Measurements from ENCODE around the gene VPS37B. TPM values are rescaled to one million over a fixed set of nuclear protein-coding genes. Genes with fewer than 3 reads are reported as not detected.

Gene VPS37B
- total and polyA plus RNA-seq, 2 donors from 2014 or later = 21.4 to 47.8 TPM

GRCh38 chr12:122918827-122919226 is 22.9 kb upstream of the VPS37B start:
- no peaks in the 10 kb centered on the region for H3K9me3 ChIP-seq (ENCODE audit: control insufficient read depth in 2 of 3, insufficient read depth in 1 of 3, low read length in 3 of 3)
- DNase-seq (no peak), FAIRE-seq (no peak)
- no peak for TF ChIP-seq CTCF (IDR thresholded peaks at IDR 0.05; ENCODE audit: borderline replicate concordance, extremely low read depth, insufficient read depth)
- no peak overlapping the region for H3K4me3 ChIP-seq (ENCODE audit: low read length in 3 of 3)
- H3K27me3 ChIP-seq (ENCODE audit: control insufficient read depth, insufficient read depth, low read length) = no peaks in the 10 kb centered on the region
- peaks cover 0 to 10% (median 0%) of the 10 kb centered on the region in 3 donors for H3K4me1 ChIP-seq (ENCODE audit: control insufficient read depth in 2 of 3, insufficient read depth in 2 of 3, low read depth in 1 of 3, low read length in 3 of 3)
- intact Hi-C loops (cut with DNase I) = no loop called here
- H3K36me3 ChIP-seq (ENCODE audit: control insufficient read depth in 2 of 3, insufficient read depth in 3 of 3, low read length in 3 of 3) = no peaks in the 10 kb centered on the region
- H3K27ac ChIP-seq (ENCODE audit: low read depth in 2 of 2, low read length in 2 of 2) = no peak overlapping the region
- no peak overlapping the region for H3K9ac ChIP-seq (ENCODE audit: low read length in 3 of 3)

- no peak for FAIRE-seq
Observed at GRCh38 chr12:122917507-122918121, 21.7 kb upstream of the VPS37B start.

GRCh38 chr12:122909442-122910288 is 13.7 kb upstream of the VPS37B start:
- Histone ChIP-seq H3K9ac (ENCODE audit: low read length in 3 of 3) (no peak overlapping the region), H3K9me3 (ENCODE audit: control insufficient read depth in 2 of 3, insufficient read depth in 1 of 3, low read length in 3 of 3) (no peaks in the 10 kb centered on the region), H3K4me1 (ENCODE audit: control insufficient read depth in 2 of 3, insufficient read depth in 2 of 3, low read depth in 1 of 3, low read length in 3 of 3) (no peaks in the 10 kb centered on the region), H3K27ac (ENCODE audit: low read depth in 2 of 2, low read length in 2 of 2) (no peak overlapping the region), H3K27me3 (ENCODE audit: control insufficient read depth, insufficient read depth, low read length) (no peaks in the 10 kb centered on the region), H3K4me3 (ENCODE audit: low read length in 3 of 3) (no peak overlapping the region), H3K36me3 (ENCODE audit: control insufficient read depth in 2 of 3, insufficient read depth in 3 of 3, low read length in 3 of 3) (no peaks in the 10 kb centered on the region)
- no peak for TF ChIP-seq CTCF (IDR thresholded peaks at IDR 0.05; ENCODE audit: borderline replicate concordance, extremely low read depth, insufficient read depth)
- DNase-seq (no peak), FAIRE-seq (no peak)
- intact Hi-C loops (cut with DNase I) = no loop called here

More at GRCh38 chr12:122917507-122918121, 21.7 kb upstream of the VPS37B start:
- H3K9me3 ChIP-seq (ENCODE audit: control insufficient read depth in 2 of 3, insufficient read depth in 1 of 3, low read length in 3 of 3) = no peaks in the 10 kb centered on the region
- no peak for TF ChIP-seq CTCF (IDR thresholded peaks at IDR 0.05; ENCODE audit: borderline replicate concordance, extremely low read depth, insufficient read depth)
- peak in 1 of 5 donors; percentile 80 for DNase-seq
- H3K27me3 ChIP-seq (ENCODE audit: control insufficient read depth, insufficient read depth, low read length) = no peaks in the 10 kb centered on the region
- intact Hi-C loops (cut with DNase I) = no loop called here
- H3K4me1 ChIP-seq (ENCODE audit: control insufficient read depth in 2 of 3, insufficient read depth in 2 of 3, low read depth in 1 of 3, low read length in 3 of 3) = peaks cover 0 to 10% (median 0%) of the 10 kb centered on the region in 3 donors
- H3K4me3 ChIP-seq (ENCODE audit: low read length in 3 of 3) = no peak overlapping the region
- no peaks in the 10 kb centered on the region for H3K36me3 ChIP-seq (ENCODE audit: control insufficient read depth in 2 of 3, insufficient read depth in 3 of 3, low read length in 3 of 3)
- H3K9ac ChIP-seq (ENCODE audit: low read length in 3 of 3) = no peak overlapping the region
- no peak overlapping the region for H3K27ac ChIP-seq (ENCODE audit: low read depth in 2 of 2, low read length in 2 of 2)

Data from kidney (tissue), 14 donors.